ENCODE measurements around the gene ZNF22. TPM values are rescaled to one million over a fixed set of nuclear protein-coding genes. Genes with fewer than 3 reads are reported as not detected.
"Not testable (repeated sequence)": the region's sequence is repeated elsewhere in the genome, so short reads cannot be mapped to it uniquely, and the experiment has no call there.

ZNF22 gene
- total and polyA plus RNA-seq, 2 of the 4 experiments (the other 2 are of a cell fraction), result 10.6 to 12.4 TPM

- Histone ChIP-seq H2BK120ac (ENCODE audit: low read depth, low read length) (no peak overlapping the region), H3K4me1 (ENCODE audit: control insufficient read depth, insufficient read depth, low read length) (peaks cover 2% of the 10 kb centered on the region; the same call in 1 of the 2 replicates), H3K27ac (ENCODE audit: insufficient read depth, low read length) (no peak overlapping the region), H3K79me1 (ENCODE audit: low read depth in 1 of 2, low read length in 2 of 2) (peaks cover 9 to 21% of the 10 kb centered on the region in 2 experiments), H3K4me2 (ENCODE audit: low read depth, low read length) (peak overlapping the region; percentile 51), H3K23ac (ENCODE audit: low read depth, low read length) (no peak overlapping the region), H3K9me1 (ENCODE audit: insufficient read depth, low read length) (no peaks in the 10 kb centered on the region), H3K9me3 (ENCODE audit: control insufficient read depth, insufficient read depth, low read length) (no peaks in the 10 kb centered on the region), H2BK20ac (ENCODE audit: low read depth, low read length) (no peak overlapping the region), H3K9ac (ENCODE audit: low read depth, low read length) (no peak overlapping the region), H2BK15ac (ENCODE audit: low read depth, low read length) (no peak overlapping the region), H3K14ac (replicated peaks; ENCODE audit: low read depth, low read length) (no peak overlapping the region; the same call in 1 of the 2 replicates), H2AK9ac (replicated peaks; ENCODE audit: low read depth, low read length, poor library complexity) (no peak overlapping the region), H4K8ac (ENCODE audit: low read depth in 2 of 2, low read length in 2 of 2) (no peak overlapping the region), H3K56ac (ENCODE audit: extremely low read depth, insufficient read depth, low read length) (no peak overlapping the region), H3K18ac (ENCODE audit: low read depth, low read length) (no peak overlapping the region), H2AFZ (replicated peaks; ENCODE audit: low read length, poor library complexity) (no peak overlapping the region), H4K91ac (ENCODE audit: insufficient read depth, low read depth, low read length) (no peak overlapping the region), H3K4me3 (ENCODE audit: insufficient read depth, low read depth, low read length) (no peak overlapping the region), H3K27me3 (ENCODE audit: control insufficient read depth, insufficient read depth, low read length) (no peaks in the 10 kb centered on the region), H3K4ac (ENCODE audit: low read depth, low read length) (no peak overlapping the region), H3K36me3 (ENCODE audit: control insufficient read depth, insufficient read depth, low read length) (peaks cover 2% of the 10 kb centered on the region), H2BK5ac (ENCODE audit: low read depth, low read length, poor library complexity, severe bottlenecking) (no peak overlapping the region), H4K5ac (ENCODE audit: low read depth, low read length) (no peak overlapping the region), H4K20me1 (ENCODE audit: insufficient read depth, low read length) (no peaks in the 10 kb centered on the region), H2AK5ac (ENCODE audit: low read depth, low read length) (no peak overlapping the region)
- no CpG with 5 or more reads among the region's 8 CpGs for WGBS, 2 experiments (ENCODE audit: extremely low coverage in 2 of 2, insufficient read length in 1 of 2)
- dilution Hi-C loops (cut with HindIII; ENCODE audit: low sequenced_read_pairs, unreplicated experiment), result no loop called here
- TF ChIP-seq FOS (IDR thresholded peaks at IDR 0.05; ENCODE audit: low read depth, low read length) (no peak), POLR2A (IDR thresholded peaks at IDR 0.05; ENCODE audit: low read depth, low read length) (no peak), RAD21 (IDR thresholded peaks at IDR 0.05; ENCODE audit: low read length) (peak; percentile 87), MAFK (IDR thresholded peaks at IDR 0.05; ENCODE audit: low read depth, low read length) (0 out of 2 replicates have a peak, but pooled peaks have one; percentile 3), SMC3 (IDR thresholded peaks at IDR 0.05; ENCODE audit: low read depth, low read length) (peak; percentile 63)
- TF ChIP-seq, protein P1, sequence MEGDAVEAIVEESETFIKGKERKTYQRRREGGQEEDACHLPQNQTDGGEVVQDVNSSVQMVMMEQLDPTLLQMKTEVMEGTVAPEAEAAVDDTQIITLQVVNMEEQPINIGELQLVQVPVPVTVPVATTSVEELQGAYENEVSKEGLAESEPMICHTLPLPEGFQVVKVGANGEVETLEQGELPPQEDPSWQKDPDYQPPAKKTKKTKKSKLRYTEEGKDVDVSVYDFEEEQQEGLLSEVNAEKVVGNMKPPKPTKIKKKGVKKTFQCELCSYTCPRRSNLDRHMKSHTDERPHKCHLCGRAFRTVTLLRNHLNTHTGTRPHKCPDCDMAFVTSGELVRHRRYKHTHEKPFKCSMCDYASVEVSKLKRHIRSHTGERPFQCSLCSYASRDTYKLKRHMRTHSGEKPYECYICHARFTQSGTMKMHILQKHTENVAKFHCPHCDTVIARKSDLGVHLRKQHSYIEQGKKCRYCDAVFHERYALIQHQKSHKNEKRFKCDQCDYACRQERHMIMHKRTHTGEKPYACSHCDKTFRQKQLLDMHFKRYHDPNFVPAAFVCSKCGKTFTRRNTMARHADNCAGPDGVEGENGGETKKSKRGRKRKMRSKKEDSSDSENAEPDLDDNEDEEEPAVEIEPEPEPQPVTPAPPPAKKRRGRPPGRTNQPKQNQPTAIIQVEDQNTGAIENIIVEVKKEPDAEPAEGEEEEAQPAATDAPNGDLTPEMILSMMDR (conservative IDR thresholded peaks at IDR 0.05; ENCODE audit: low read depth, low read length), result peak; percentile 92
- POLR2A ChIA-PET (ENCODE audit: unreplicated experiment), result no interaction called here
- BruUV-seq (replicated peaks), result no TSS peak
- intact Hi-C loops (cut with micrococcal nuclease), result loop anchor here (2.0 to 10.0 kb wide), 3 partner anchors 76 to 456 kb away; no protein-coding TSS in a partner anchor
- ATAC-seq (ENCODE audit: low read depth), result peak; percentile 97
- in situ Hi-C loops (cut with MboI; ENCODE audit: low sequenced_read_pairs), result no loop called here
- CTCF ChIA-PET, result interaction anchor here (1.0 kb wide), 1 partner anchor 76 kb away, joined by 3 read pairs; no protein-coding TSS in a partner anchor
- peak; percentile 89 for DNase-seq
These were observed 7.9 kb downstream of the ZNF22 start for GRCh38 chr10:45008524-45009161.

DNA sequence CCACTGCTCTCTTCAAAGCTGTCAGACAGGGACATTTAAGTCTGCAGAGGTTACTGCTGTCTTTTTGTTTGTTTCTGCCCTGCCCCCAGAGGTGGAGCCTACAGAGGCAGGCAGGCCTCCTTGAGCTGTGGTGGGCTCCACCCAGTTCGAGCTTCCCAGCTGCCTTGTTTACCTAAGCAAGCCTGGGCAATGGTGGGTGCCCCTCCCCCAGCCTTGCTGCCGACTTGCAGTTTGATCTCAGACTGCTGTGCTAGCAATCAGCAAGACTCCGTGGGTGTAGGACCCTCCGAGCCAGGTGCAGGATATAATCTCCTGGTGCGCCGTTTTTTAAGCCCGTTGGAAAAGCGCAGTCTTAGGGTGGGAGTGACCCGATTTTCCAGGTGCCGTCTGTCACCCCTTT lies 13.8 kb downstream of the ZNF22 start:
- CTCF ChIA-PET; H2BK20ac ChIP-seq (ENCODE audit: low read depth, low read length); H2BK5ac ChIP-seq (ENCODE audit: low read depth, low read length, poor library complexity, severe bottlenecking); intact Hi-C loops (cut with micrococcal nuclease); H3K9ac ChIP-seq (ENCODE audit: low read depth, low read length); DNase-seq; H3K14ac ChIP-seq (replicated peaks; ENCODE audit: low read depth, low read length); H2AFZ ChIP-seq (replicated peaks; ENCODE audit: low read length, poor library complexity); BruUV-seq (replicated peaks); H4K20me1 ChIP-seq (ENCODE audit: insufficient read depth, low read length); H3K18ac ChIP-seq (ENCODE audit: low read depth, low read length); H4K5ac ChIP-seq (ENCODE audit: low read depth, low read length); H2BK120ac ChIP-seq (ENCODE audit: low read depth, low read length); H3K27me3 ChIP-seq (ENCODE audit: control insufficient read depth, insufficient read depth, low read length); H4K91ac ChIP-seq (ENCODE audit: insufficient read depth, low read depth, low read length); H3K4ac ChIP-seq (ENCODE audit: low read depth, low read length); H3K9me3 ChIP-seq (ENCODE audit: control insufficient read depth, insufficient read depth, low read length); H3K4me3 ChIP-seq (ENCODE audit: insufficient read depth, low read depth, low read length); ATAC-seq (ENCODE audit: low read depth); dilution Hi-C loops (cut with HindIII; ENCODE audit: low sequenced_read_pairs, unreplicated experiment); H3K9me1 ChIP-seq (ENCODE audit: insufficient read depth, low read length); POLR2A ChIA-PET (ENCODE audit: unreplicated experiment); H4K8ac ChIP-seq (ENCODE audit: low read depth in 2 of 2, low read length in 2 of 2); H3K79me1 ChIP-seq (ENCODE audit: low read depth in 1 of 2, low read length in 2 of 2); H2AK9ac ChIP-seq (replicated peaks; ENCODE audit: low read depth, low read length, poor library complexity); H3K27ac ChIP-seq (ENCODE audit: insufficient read depth, low read length); H2AK5ac ChIP-seq (ENCODE audit: low read depth, low read length); H3K4me1 ChIP-seq (ENCODE audit: control insufficient read depth, insufficient read depth, low read length); H3K4me2 ChIP-seq (ENCODE audit: low read depth, low read length); H2BK15ac ChIP-seq (ENCODE audit: low read depth, low read length); in situ Hi-C loops (cut with MboI; ENCODE audit: low sequenced_read_pairs); H3K36me3 ChIP-seq (ENCODE audit: control insufficient read depth, insufficient read depth, low read length); H3K56ac ChIP-seq (ENCODE audit: extremely low read depth, insufficient read depth, low read length); H3K23ac ChIP-seq (ENCODE audit: low read depth, low read length): not testable (repeated sequence)
- WGBS, 2 experiments (ENCODE audit: extremely low coverage in 2 of 2, insufficient read length in 1 of 2), result no CpG with 5 or more reads among the region's 10 CpGs

All from IMR-90 (cell line).